ENCODE results near the gene RIMBP2.

- no peak for TF ChIP-seq CTCF (IDR thresholded peaks at IDR 0.05; ENCODE audit: low read length)
- no peak for TF ChIP-seq EZH2 (IDR thresholded peaks at IDR 0.05; ENCODE audit: borderline replicate concordance, low read length)
Observed at GRCh38 chr12:130498589-130499385, 217.3 kb downstream of the RIMBP2 start.
